Measurements from ENCODE around the gene MBNL1.
"Not testable (repeated sequence)": the region's sequence is repeated elsewhere in the genome, so short reads cannot be mapped to it uniquely, and the experiment has no call there.

MBNL1 gene

GRCh38 chr3:152382312-152383135 is 113.8 kb downstream of the MBNL1 start:
- DNase-seq = no peak

GRCh38 chr3:152383136-152383606 is 114.4 kb downstream of the MBNL1 start:
- no peak for DNase-seq

GRCh38 chr3:152384412-152384811 is 115.7 kb downstream of the MBNL1 start:
- DNase-seq = no peak

GRCh38 chr3:152385761-152386160 is 117.0 kb downstream of the MBNL1 start:
- no peak for DNase-seq

GRCh38 chr3:152386208-152386607 is 117.5 kb downstream of the MBNL1 start:
- DNase-seq = no peak

- no peak for DNase-seq
These were observed 119.9 kb downstream of the MBNL1 start for GRCh38 chr3:152388631-152389030.

GRCh38 chr3:152389316-152389934 is 120.7 kb downstream of the MBNL1 start:
- no peak for DNase-seq

GRCh38 chr3:152390647-152391046 is 121.9 kb downstream of the MBNL1 start:
- no peak for DNase-seq

- DNase-seq = no peak
These were observed 122.9 kb downstream of the MBNL1 start for GRCh38 chr3:152391671-152392070.

- DNase-seq = no peak
These were observed 123.6 kb downstream of the MBNL1 start for GRCh38 chr3:152392272-152392880.

GRCh38 chr3:152394246-152394645 is 125.5 kb downstream of the MBNL1 start:
- no peak for DNase-seq

GRCh38 chr3:152395764-152396163 is 127.0 kb downstream of the MBNL1 start:
- no peak for DNase-seq

- DNase-seq = no peak
These were observed 128.1 kb downstream of the MBNL1 start for GRCh38 chr3:152396867-152397266.

GRCh38 chr3:152397348-152397747 is 128.6 kb downstream of the MBNL1 start:
- DNase-seq = not testable (repeated sequence)

- no peak for DNase-seq
These were observed 129.8 kb downstream of the MBNL1 start for GRCh38 chr3:152398495-152398894.

GRCh38 chr3:152399374-152399773 is 130.6 kb downstream of the MBNL1 start:
- DNase-seq = no peak

GRCh38 chr3:152400887-152401286 is 132.2 kb downstream of the MBNL1 start:
- DNase-seq = no peak

GRCh38 chr3:152402695-152403451 is 134.1 kb downstream of the MBNL1 start:
- peak in 1 of 2 donors; percentile 38 for DNase-seq

GRCh38 chr3:152403632-152404066 is 134.9 kb downstream of the MBNL1 start:
- no peak for DNase-seq

GRCh38 chr3:152404976-152405375 is 136.2 kb downstream of the MBNL1 start:
- no peak for DNase-seq

GRCh38 chr3:152405915-152406802 is 137.4 kb downstream of the MBNL1 start:
- DNase-seq = no peak

- no peak for DNase-seq
These were observed 144.5 kb downstream of the MBNL1 start for GRCh38 chr3:152413240-152413639.
